Neural crest cell (in vitro differentiated cells): ENCODE results near the gene CYYR1. TPM values are rescaled to one million over a fixed set of nuclear protein-coding genes. Genes with fewer than 3 reads are reported as not detected.

Experiments
- DNase-seq: peaks from one replicate; pipeline ENCODE4 v3.0.0; 2021; ENCODE audit warnings: low read depth, mixed read lengths, low spot score
- H3K27ac Mint-ChIP-seq: one replicate; pipeline ENCODE4 v1.8.0; 2021; ENCODE audit warnings: mild to moderate bottlenecking, mixed read lengths; ENCODE audit not compliant: unreplicated experiment
- H3K27me3 Mint-ChIP-seq: 2 replicates; pipeline ENCODE4 v1.8.0; 2021; ENCODE audit warnings: low read depth, mild to moderate bottlenecking, mixed read lengths
- H3K36me3 Mint-ChIP-seq: 2 replicates; pipeline ENCODE4 v1.8.0; 2021; ENCODE audit warnings: low read depth, mild to moderate bottlenecking, mixed read lengths
- H3K4me1 Mint-ChIP-seq: 2 replicates; pipeline ENCODE4 v1.8.0; 2021; ENCODE audit warnings: mixed read lengths
- H3K4me3 Mint-ChIP-seq: one replicate; pipeline ENCODE4 v1.8.0; 2021; ENCODE audit warnings: mild to moderate bottlenecking, mixed read lengths
- H3K9me3 Mint-ChIP-seq: 2 replicates; pipeline ENCODE4 v1.8.0; 2021; ENCODE audit warnings: mixed read lengths
- total RNA-seq: library from RNA; stranded (reverse); gene quantifications from 2 replicates; pipeline ENCODE4 v1.2.1, GENCODE V29; 2021
- TF ChIP-seq, protein P1 (sequence below): fragments of 200-600 bp; sonication (generic); conservative IDR thresholded peaks from 2 replicates; pipeline ENCODE4 v1.5.0; 2021; ENCODE audit warnings: antibody characterized with exemption, mild to moderate bottlenecking

The CYYR1 gene
- total RNA-seq, 1 donor from 2014 or later, result 18.2 TPM

DNA sequence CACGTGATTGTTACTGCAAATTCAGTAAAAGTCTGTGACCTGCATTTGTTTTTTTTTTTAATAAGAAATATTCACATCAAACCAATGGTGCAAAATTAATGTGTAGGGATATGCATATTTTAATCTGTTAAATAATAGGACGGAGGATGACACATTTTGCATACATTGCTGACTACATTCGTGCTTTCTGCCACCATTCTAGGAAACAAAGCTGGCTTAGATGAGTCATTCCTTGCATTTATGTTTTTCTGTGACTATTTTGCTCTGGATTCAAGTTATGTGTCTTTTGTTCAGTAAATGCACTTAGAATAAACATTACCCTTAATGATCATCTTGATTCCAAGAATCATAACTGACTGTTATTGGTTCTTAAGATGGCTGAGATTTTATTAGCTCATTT lies 23.9 kb upstream of the CYYR1 start:
- Mint-ChIP-seq H3K27ac (no peak overlapping the region), H3K4me1 (no peaks in the 10 kb centered on the region), H3K4me3 (no peak overlapping the region), H3K9me3 (no peaks in the 10 kb centered on the region), H3K36me3 (no peaks in the 10 kb centered on the region), H3K27me3 (no peaks in the 10 kb centered on the region)
- DNase-seq, result no peak
- TF ChIP-seq, protein P1, sequence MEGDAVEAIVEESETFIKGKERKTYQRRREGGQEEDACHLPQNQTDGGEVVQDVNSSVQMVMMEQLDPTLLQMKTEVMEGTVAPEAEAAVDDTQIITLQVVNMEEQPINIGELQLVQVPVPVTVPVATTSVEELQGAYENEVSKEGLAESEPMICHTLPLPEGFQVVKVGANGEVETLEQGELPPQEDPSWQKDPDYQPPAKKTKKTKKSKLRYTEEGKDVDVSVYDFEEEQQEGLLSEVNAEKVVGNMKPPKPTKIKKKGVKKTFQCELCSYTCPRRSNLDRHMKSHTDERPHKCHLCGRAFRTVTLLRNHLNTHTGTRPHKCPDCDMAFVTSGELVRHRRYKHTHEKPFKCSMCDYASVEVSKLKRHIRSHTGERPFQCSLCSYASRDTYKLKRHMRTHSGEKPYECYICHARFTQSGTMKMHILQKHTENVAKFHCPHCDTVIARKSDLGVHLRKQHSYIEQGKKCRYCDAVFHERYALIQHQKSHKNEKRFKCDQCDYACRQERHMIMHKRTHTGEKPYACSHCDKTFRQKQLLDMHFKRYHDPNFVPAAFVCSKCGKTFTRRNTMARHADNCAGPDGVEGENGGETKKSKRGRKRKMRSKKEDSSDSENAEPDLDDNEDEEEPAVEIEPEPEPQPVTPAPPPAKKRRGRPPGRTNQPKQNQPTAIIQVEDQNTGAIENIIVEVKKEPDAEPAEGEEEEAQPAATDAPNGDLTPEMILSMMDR, result no peak

- H3K36me3 Mint-ChIP-seq, result no peaks in the 10 kb centered on the region
- no peak overlapping the region for H3K27ac Mint-ChIP-seq
- H3K9me3 Mint-ChIP-seq, result no peaks in the 10 kb centered on the region
- TF ChIP-seq, protein P1, result no peak
- no peaks in the 10 kb centered on the region for H3K4me1 Mint-ChIP-seq
- no peaks in the 10 kb centered on the region for H3K27me3 Mint-ChIP-seq
- H3K4me3 Mint-ChIP-seq, result no peak overlapping the region
- no peak for DNase-seq
Observed at GRCh38 chr21:26595971-26596370, 22.9 kb upstream of the CYYR1 start.

GRCh38 chr21:26593800-26594199 lies 20.7 kb upstream of the CYYR1 start:
- DNase-seq, result no peak
- Mint-ChIP-seq H3K36me3 (no peaks in the 10 kb centered on the region), H3K4me3 (no peak overlapping the region), H3K27me3 (no peaks in the 10 kb centered on the region), H3K4me1 (no peaks in the 10 kb centered on the region), H3K9me3 (no peaks in the 10 kb centered on the region), H3K27ac (no peak overlapping the region)
- TF ChIP-seq, protein P1, result no peak

DNA sequence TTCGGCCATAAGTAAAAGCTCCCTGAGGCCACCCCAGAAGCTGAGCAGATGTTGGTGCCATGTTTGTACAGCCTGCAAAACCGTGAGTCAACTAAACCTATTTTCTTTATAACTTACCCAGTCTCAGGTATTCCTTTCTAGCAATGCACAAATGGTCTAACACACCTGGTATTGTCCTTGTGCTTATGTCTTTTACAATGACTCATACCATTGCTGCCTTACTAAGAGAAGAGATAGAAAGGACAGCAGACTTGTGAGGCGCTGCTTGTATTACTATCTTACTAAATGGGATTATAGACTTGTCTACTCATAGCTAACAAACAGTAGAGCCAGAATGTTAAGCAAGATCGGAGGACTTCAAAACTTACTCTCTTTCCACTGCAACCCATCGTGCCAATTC lies 18.5 kb upstream of the CYYR1 start:
- no peak overlapping the region for H3K4me3 Mint-ChIP-seq
- H3K27ac Mint-ChIP-seq, result no peak overlapping the region
- no peaks in the 10 kb centered on the region for H3K4me1 Mint-ChIP-seq
- TF ChIP-seq, protein P1, result no peak
- DNase-seq, result no peak
- H3K36me3 Mint-ChIP-seq, result no peaks in the 10 kb centered on the region
- no peaks in the 10 kb centered on the region for H3K9me3 Mint-ChIP-seq
- no peaks in the 10 kb centered on the region for H3K27me3 Mint-ChIP-seq

DNA sequence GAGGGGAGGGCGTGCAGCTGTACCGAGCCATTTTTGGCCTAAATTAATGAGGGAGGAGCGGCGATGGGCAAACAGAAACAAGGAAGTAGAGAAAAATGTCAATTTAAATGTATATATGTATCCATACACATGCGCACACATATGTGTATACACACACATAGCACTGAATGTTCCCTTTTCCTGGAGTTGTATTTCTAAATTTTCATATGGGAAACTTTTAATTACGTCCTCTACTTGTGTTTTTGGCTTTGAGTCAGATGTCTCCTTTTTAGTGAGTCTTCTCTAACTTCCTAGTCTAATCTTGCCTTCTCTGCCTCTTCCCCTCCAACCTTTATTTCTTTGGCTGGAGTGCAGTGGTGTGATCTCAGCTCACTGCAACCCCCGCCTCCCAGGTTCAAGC lies 15.4 kb upstream of the CYYR1 start:
- Mint-ChIP-seq H3K4me1 (no peaks in the 10 kb centered on the region), H3K27ac (no peak overlapping the region), H3K9me3 (no peaks in the 10 kb centered on the region), H3K27me3 (no peaks in the 10 kb centered on the region), H3K36me3 (no peaks in the 10 kb centered on the region), H3K4me3 (no peak overlapping the region)
- TF ChIP-seq, protein P1, result no peak
- no peak for DNase-seq

- Mint-ChIP-seq H3K9me3 (no peaks in the 10 kb centered on the region), H3K27ac (no peak overlapping the region), H3K4me3 (no peak overlapping the region), H3K27me3 (no peaks in the 10 kb centered on the region), H3K36me3 (no peaks in the 10 kb centered on the region), H3K4me1 (no peaks in the 10 kb centered on the region)
- TF ChIP-seq, protein P1, result no peak
- no peak for DNase-seq
Observed at GRCh38 chr21:26587736-26588201, 14.7 kb upstream of the CYYR1 start.
